ENCODE data around the gene PLGLB2. TPM values are rescaled to one million over a fixed set of nuclear protein-coding genes. Genes with fewer than 3 reads are reported as not detected.

The PLGLB2 gene
- total RNA-seq, result 0.73 and 2.0 TPM in 2 replicates

DNA sequence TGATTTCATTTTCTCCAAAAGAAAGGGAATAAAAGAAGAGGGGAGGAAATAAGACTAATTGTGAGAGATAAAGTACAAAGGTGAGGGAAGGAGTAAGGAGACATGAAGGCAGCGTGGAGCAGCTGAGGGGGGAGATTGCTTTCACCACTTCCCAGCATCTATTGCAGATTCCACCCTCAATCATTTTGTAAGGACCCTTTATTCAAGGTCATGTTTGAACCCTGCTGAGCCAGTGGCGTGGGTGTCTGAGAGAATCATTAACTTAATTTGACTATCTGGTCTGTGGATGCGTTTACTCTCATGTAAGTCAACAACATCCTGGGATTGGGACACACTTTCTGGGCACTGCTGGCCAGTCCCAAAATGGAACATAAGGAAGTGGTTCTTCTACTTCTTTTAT is at the start of gene PLGLB2:
PLGLB2 (plus strand) TSS at position 297 of the 400 bp plus-strand sequence; CDS start at position 364, 67 bp downstream.

Other genes with a start within 250 kb of the PLGLB2 start
- 2.2 and 4.7 TPM in 2 replicates for gene RGPD2, start 77.7 kb downstream of the PLGLB2 start, total RNA-seq